CMK (cell line): ENCODE results near the gene GBGT1.

ENCODE experiments used
- DNase-seq: peaks from one replicate; pipeline ENCODE4 v3.0.0-alpha.2; 2010; ENCODE audit warnings: low read depth

The GBGT1 gene

DNA sequence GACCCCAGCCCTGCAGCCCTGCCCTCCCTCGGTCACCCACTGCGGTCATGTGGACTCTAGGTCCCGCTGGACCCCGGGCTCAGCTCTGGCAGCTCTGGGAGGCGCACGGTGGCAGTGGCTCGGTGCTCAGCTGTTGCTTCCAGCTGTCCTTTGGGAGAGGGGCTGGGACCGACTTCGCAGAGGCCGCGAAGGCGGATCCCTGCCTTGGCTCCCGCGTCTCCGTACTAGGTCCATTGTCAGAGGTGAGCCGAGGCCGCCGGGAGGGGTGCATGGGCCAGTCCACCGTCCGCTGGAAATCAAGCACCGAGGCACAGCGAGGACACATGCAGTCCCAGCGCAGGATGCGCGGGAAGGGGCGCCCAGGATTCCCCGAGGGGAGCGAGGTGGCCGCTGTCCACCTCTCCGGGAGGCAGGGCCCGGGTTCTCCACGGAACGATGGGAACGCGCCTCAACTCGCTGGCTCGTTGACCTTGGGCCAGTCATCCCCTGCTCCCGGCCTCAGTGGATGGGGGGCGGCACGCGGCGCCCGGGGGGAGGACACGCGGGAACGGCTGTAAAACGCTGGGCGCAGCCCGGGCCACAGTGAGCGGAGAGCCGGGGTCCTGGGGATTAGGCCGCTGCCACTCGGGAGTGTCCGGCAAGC is 732 bp downstream of the GBGT1 start:
- no peak for DNase-seq

GRCh38 chr9:133161547-133161950 is 2.2 kb downstream of the GBGT1 start:
- no peak for DNase-seq

DNA sequence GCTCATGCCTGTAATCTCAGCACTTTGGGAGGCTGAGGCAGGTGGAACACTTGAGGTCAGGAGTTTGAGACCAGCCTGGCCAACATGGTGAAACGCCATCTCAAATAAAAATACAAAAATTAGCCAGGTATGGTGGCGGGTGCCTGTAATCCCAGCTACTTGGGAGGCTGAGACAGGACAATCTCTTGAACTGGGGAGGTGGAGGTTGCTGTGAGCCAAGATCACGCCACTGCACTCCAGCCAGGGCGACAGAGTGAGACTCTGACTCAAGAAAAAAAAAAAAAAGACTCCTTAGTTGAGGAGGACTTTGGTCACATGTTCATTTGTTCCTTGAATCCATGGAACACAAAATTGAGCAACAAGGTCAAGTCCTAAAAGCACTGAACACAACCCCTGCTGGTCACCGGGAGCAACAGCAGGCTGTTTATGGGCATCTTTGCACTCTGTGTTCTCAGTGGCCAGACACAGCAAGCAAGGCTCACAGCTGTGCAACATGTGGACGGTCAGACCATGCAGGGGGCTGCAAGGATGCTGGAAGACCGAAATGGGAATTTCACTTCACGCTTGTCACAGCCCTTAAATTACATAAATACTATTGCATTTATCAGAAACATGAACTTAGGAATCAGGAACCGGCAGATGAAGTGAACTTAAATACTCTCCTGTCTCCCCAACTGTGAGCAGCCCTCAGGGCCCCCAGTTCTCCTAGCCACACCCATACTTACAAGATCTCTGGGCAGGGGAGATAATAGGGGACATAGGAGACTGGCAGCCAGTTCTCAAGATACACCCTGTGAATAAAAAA is 2.8 kb downstream of the GBGT1 start:
- no peak for DNase-seq

DNA sequence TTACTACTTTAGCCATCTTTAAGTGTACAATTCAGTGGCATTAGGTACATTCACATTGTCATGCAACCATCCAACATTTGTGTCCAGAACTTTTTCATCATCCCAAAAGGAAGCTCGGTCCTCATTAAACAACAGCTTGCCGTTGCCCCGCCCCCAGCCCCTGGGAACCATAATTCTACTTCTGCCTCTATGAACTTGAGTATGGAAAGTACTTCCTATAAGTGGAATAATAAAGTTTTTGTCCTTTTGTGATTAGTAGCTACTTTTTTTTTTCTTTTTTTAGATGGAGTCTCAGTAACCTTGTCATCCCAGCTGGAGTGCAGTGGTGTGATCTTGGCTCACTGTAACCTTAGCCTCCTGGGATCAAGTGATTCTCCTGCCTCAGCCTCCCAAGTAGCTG is 5.0 kb downstream of the GBGT1 start:
- DNase-seq = no peak

- no peak for DNase-seq
Measured at GRCh38 chr9:133155156-133155555, 8.6 kb downstream of the GBGT1 start.

DNA sequence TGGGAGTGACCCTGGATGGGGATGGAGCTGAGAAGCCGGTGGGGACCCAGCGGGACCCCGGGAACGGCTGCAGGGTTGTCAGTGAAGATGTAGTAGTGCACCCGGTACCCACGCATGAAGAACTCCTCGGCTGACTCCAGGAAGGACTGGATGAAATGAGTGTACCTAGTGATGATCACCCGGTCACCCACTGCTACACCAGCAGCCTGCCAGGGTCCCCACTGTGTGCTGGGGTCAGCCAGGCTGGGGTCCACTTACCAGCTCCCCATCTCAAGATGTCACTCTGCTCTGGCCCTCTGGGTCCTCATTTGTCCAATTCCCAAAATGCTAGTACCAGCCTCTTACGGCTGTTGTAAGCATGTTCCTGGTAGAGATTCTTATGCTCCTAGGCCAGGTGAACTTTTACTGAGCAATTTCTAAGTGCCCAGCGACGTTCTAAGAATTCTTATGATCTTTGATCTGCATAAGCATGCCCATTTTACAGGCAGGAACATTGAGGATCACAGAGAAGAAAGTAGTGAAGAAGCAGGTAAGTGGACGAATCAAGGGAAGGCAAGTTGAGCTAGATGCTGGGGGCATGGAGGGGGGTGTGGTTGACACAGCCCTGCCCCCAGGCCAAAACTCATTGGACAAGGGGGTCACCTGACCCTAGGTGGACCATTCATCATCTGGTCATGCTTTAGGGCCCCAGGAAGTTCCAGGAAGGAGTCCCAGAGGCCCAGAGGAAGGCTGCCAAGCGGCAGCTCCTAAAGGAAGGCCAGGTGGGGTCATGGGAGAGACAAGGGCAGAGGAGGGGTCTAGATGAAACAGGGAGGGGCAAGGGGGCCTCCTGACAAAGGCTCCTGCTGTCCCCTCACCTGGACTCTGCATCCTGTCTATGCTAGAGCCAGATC is 9.4 kb downstream of the GBGT1 start:
- DNase-seq = no peak

DNA sequence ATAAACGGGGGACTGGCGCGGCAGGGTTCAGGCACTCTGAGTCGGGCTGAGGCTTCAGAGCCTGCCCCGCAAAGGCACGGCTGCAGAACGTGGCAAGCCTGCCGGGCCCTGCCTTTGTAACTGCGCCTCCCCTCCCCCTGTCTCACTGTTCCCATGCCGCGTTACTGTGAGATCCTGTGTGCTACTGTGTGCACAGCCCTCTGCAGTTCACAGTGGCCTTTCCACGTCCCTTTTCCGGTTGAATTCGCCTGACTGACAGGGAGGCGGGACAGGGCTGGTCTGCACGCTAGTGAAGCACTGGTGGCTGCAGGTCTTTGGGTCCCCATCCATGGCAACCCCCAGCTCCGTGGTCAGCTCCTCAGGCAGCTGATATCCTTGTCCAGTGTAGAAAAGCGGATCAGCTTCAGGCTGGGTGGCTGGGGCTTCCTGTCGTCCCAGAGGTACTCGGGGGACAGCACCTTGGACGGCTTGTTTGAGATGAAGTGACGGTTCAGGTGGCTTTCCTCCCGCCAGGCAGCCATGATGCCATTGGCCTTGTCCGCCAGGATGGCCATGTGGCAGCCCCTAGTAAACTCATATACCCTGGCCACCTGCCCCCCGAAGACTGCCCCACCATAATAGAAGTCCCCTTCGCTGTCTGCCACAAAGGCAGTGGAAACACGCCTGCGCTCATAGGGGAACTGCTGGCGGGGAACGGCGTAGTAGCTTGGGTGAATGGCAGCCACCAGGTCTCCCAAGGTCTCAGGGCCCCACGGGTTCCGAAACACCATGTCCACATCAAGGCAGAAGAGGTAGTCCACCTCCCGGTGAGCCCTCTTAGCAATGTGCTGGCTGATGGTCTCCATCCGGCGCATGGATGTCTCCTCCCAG is 10.3 kb downstream of the GBGT1 start:
- DNase-seq = no peak

GRCh38 chr9:133151601-133152525 is 11.9 kb downstream of the GBGT1 start:
- no peak for DNase-seq

DNA sequence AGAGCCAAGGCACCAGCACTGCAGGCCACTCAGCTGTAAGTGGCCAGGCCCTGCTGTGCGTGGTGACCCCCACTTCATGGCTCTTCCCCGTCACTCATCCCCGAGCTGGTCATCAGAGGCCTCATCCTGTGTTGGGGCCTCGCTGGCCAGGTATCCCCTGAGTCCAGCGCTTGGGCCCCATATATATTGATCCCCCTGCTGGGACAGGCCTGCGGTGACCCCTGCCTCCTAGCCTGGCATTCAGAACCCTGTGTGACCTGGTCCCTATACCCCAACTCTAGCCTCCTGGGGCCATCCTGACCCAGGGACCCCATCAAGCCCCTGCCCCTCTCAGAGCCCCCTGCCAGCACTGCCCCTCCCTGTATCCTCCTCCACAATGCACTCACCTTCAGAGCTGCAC is 12.7 kb downstream of the GBGT1 start:
- DNase-seq = no peak

DNA sequence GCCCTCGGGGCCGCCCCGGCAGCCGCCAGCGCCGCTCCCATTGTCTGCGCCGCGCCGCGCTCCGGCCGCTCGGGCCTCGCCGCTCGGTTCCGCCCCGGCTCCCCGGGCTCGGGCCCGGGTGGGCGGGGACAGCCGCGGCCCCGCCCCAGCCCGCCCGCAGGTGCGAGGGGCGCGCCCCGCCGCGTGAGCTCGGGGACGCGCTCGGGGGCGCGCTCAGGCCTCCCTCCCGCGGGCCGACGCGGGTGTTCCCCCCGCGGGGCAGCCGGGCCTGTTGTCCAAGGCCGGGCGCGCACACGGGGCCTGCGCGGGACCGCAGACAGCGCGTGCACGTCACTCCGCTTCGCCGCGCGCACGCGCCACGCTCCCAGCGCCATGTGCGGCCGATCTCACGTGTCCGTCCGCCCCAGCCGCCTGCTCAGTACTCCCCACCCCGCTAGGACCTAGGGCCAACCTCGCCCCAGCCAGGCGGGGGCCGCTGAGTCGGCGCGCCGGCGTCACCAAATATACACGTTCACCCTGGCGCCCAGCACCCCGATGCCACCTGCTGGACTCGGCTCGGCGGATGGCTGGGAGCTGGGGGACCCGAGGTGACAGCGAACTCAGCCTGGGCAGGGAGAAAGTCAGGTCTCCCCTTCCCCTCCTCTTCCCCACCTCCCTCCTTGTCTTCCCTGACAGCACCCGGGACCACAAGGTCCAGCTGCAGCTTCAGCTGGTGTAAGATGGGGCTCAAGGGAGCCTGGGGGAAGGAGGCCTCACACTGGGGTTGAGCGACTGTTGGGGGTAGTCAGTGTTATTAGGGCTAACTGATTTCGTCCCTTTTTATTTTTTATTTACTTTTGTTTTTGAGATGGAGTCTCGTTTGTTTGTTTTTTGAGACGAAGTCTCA is 14.3 kb downstream of the GBGT1 start:
- DNase-seq = peak; percentile 71

GRCh38 chr9:133148199-133149129 is 15.2 kb downstream of the GBGT1 start:
- DNase-seq = no peak

DNA sequence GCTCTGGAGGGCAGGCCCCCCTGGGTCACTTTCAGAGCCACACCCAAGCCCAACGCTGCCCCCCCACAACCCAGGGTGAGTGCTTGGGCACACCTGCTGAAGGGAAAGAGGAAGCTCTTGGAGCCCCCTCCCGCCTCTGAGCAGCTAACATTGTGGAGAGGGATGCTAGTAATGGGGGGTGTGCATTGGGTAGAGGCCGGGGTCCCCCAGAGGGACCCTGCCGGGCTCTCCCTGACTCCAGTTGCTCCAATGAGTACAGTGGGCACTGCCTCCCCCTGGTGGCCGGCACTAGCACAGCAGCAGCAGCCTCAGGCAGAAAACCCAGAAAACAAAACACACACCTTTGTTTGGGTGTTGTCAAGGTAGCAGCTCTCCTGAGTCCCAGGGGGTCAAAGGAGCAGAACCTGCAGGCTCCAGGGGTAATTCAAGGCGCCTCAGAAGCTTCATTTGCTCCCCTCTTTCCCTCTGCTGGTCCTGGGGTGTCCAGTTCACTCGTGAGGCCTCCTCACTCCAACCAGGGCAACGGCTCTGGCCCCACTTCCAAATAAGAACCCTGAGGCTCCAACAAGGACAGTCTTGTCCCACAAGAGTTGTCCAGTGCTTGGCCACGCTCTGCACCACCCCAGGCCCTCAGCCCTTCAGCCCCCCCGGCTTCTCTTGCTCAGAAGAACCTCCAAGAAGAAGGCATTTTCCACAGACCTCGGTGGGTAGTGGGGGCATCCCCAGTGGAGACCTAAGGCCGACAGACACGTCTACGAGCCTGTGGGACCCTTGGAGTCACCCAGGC is 16.1 kb downstream of the GBGT1 start:
- no peak for DNase-seq

DNA sequence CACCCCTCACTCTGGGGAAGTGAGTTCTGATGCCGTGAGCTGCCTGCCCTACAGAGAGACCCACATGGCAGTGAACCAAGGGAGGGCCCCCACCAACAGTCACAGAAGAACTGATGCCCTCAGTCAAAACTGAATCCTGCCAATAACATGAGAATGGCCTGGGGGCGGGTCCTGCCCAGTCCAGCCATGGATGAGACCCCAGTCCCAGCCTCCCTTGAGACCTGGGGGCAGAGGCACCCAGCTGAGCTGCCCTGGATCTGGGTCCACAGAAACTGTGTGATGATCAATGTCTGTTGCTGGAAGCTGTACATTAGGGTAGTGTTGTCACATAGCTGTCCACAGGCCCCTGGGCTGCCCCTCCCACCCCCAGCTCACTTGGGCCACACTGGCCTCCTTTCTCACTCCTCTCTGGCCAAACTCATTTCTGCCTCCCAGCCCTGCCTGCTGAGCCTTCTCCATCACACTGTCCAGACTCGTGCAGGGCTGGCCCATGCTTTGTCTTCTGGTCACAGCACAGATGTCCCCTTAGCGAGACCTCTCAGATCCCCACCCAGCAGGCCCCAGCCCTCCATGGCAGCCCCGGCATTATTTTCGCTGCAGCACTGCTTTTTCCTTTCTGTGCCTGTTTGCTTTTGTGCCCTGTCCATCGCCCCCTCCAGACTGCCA is 16.8 kb downstream of the GBGT1 start:
- DNase-seq = no peak

DNA sequence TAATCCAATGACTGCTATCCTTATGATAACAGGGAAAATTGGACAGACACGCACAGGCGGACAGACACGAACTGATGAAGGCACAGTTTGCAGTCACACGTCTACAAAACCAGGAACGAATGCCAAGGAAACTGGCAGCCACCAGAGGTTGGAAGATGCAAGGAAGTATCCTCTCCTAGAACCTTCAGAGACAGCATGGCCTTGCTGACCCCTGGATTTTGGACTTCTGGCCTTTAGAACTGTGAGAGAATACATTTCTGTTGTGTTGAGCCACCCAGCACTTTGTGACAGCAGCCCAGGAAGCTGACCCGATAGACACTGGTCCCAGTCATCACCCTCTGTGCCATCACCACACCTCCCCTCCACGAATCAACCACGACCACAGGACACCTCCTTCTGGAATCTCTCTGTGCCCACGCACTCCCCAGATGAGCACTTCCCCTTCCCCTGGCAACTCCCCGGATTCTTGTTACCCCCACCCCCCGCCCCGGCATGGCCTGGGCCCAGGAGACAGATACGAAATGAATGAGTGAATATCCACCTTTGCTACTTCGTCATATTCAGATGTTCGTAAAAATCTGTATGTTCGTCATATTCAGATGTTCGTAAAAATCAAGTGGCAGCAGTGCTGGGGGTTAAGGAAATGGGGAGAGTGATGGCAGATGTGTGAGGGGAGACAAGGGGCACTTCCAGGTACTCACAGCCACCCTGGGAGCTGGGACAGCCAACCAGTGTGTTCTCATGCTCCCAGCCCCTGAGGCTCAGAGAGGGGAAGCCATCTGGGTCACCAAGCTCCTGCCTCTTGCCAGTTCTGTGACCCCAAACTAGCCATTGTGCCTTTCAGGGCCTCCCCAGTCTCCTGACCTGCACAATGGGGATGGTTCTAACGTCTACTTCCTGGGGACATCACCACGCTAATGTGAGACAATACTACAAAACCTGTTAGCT is 18.5 kb downstream of the GBGT1 start:
- no peak for DNase-seq

- no peak for DNase-seq
Measured at GRCh38 chr9:133144142-133144903, 19.4 kb downstream of the GBGT1 start.
